GM19099 (cell line): ENCODE data around the gene PCSK6.

Experiments used
- POLR2A ChIP-seq: IDR thresholded peaks from 3 replicates; pipeline ENCODE4 v1.6.1; 2011; ENCODE audit warnings: low read depth; ENCODE audit not compliant: insufficient read length; ENCODE audit errors: extremely low read depth

PCSK6 gene

DNA sequence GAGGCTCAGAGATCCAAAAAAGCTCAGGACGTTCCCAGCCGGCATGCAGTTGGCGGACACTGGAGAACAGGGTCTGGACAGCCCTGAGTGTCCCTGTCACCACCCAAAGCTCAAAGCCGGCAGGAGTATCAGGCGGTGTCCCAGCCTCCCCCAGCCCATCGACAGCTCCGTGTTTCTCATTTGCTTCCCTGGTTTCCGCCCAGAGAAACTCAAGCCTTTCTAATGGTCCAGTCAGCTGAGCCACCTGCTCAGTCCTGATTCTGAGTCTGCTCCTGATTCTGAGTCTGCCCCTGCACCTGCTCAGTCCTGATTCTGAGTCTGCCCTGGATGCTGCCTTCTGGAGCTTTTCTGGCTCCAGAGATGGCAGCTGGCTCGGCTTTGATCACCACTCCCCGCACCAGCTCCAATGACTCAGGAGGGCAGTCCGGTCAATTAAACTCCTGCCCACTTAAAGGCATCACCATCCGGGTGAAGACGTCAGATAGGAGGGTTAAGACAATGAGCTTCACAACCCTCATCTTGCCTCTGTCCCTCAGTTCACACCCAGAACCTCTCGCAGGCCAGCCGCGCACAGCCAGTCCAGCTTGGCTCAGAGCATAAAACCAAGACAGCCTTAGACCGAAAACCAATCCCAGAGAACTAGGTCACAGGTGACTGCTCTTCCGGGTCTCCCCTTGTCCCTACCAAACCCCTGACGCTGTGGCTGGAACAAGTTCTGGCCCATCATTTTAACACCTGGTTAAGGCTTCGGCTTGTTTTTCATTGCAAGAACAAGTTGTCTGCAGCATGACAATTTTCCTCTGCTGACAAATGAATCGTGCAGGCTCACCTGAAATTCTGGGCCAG lies 6.8 kb downstream of the PCSK6 start:
- no peak for TF ChIP-seq POLR2A

DNA sequence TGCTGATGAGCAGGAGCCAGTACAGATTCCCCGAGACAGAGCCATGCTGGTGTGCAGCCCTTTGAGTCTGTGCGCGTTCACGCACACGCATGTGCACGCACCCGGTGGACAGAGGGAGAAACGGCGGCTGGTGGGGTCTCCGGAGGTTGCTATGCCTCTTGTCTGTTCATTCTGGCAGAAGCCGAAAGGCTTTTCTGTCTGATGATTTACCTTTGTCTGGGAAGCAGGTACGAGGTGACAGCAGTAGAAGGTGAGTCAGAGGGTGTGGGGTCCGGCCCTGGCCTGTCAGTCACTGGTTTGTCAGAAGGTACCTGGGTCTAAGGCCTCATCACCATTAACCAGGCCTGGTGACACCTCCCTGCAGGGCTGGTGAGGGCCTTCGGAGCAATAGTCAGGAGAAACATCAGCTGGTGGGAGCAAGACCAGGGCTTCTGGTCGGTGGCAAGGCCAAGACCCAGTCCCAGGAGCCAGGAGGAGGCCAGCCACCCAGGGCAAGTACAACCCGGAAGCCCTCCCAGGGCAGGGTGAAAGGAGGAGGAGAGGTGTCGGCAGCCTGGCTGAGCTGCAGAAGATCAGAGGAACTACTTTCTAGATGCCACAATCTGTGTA lies 7.5 kb downstream of the PCSK6 start:
- no peak for TF ChIP-seq POLR2A

DNA sequence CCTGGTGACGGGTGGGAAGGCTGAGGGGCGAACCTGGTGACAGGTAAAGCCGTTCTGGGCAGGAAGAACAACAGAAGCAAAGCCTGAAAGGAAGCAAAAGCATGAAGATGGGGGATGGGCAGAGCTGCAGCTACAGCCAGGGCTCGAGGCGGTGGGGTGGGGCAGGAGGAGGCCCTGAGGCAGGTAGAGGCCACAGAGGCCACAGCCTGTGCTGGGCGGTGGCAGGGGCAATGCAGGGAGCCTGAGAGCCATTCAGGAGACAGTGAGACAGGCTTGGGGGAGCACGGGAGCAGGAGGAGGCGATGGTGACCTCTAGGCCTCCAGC lies 8.2 kb downstream of the PCSK6 start:
- no peak for TF ChIP-seq POLR2A

DNA sequence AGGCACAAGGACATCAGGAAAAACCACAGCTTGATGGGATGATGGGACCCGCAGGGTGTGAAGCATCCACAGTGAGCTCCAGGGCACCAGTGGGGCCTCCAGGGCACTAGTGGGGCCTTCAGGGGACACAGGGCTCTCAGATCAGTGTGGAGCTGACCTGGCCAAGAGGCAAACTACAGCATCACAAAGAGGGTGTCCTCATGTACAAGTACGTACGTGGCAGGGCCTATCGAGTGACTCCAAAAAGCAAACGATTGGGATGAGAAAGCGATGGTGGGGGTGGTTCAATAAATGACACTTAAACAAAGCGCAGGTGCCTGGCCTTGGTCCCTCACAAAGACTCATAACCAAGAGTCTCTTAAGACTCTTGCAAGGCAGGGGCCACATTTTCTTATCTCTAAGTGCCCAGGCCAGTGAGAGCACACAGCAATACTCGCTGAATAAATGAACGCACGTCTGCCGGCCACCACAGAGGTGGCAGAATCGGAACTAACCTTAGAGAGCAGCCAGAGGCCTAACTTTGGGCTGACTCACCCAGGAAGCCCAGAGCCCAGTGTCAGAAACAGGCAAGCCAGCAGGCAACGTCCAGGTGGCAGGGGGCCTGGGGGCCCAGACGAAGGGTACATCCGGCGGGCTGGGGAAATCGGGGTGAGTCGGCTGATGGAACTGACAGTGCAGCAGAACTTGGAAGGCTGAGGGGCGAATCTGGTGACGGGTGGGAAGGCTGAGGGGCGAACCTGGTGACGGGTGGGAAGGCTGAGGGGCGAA lies 8.7 kb downstream of the PCSK6 start:
- TF ChIP-seq POLR2A = no peak

DNA sequence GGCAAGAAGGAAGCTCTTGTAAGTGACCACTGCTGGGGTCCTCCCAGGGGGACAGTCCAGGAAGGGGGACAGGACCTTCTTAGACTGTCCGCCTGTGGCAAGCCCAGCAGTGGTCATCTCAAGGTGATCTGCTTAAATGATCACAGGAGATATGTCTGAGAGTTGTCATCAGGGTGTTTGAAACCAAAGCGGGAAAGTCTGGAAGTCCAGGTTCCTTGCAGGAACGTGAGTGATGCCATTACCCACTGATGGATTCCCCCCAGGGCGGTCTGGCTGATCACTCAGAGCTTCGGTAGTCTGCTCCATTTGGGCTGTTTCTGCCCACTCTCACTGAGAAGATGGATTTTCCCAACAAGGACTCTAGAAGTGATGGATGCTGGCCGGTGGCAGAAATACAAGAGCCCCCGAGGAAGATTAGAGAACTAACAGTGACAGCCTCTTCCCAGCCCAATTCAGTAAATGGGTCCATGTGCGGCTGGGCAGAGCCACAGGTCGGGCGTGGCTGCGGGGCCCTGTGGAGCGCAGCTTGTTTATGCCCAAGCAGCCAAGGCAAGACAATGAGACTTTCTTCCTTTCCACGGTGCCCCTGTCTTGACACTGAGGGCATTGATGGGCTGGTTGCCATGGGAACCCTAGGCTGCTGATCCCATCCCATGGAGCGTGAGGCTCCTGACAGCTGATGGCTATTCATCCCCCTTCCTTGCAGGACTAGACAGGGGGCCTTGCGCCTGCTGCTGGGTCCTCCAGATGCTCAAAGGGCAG lies 9.5 kb downstream of the PCSK6 start:
- no peak for TF ChIP-seq POLR2A

DNA sequence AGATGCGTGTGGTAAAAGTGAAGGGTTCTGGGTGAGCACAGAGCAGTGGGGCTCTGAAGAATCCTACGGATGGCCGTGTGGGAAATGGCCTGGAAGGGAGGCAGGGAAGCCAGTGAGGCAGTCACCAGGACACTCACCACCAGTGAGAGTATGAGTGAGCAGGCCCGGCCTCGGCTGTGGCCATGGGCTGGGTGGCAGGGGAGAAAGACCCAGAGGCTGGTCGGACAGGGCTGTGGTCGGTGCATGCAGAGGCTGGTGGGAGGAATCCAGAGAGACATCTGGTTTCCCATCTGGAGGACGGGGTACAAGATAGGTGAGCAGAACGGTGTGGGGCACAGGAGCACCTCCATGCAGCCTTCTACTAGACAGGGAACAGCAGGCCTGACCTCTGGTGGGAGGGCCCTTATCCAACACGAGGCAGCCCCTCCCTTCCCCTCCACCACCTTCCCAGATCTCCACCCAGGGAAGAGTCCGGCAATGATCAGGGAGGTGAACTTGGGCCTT lies 10.1 kb downstream of the PCSK6 start:
- no peak for TF ChIP-seq POLR2A

DNA sequence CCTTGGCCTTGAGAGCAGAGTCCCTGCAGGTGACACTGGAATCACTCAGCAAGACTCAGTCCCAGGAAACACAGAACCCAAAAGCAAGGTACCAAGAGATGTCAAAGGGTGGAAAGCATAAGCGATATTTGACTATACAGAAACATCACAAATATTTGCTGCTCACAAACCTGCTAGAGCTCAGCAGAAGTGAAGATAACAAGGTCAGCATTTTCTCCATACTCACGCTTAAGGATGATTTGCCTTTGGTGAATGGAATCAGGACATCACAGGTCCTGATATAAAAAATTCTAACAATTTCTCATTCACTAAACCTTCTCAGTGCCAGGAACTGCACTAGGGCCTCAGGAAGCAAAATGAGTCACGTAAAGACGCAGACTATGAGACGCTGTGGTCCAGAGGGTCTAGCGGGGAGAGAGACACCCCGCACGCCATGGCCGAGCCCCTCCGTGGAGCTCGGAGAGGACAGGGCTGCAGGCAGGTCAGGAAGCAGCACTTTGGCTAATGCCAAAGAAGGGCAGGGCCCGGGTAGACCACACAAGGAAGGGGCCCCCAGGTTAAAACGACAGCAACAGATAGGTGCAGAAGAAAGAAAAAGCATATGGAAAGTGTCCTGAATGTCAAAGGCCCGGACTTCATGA lies 10.7 kb downstream of the PCSK6 start:
- no peak for TF ChIP-seq POLR2A

DNA sequence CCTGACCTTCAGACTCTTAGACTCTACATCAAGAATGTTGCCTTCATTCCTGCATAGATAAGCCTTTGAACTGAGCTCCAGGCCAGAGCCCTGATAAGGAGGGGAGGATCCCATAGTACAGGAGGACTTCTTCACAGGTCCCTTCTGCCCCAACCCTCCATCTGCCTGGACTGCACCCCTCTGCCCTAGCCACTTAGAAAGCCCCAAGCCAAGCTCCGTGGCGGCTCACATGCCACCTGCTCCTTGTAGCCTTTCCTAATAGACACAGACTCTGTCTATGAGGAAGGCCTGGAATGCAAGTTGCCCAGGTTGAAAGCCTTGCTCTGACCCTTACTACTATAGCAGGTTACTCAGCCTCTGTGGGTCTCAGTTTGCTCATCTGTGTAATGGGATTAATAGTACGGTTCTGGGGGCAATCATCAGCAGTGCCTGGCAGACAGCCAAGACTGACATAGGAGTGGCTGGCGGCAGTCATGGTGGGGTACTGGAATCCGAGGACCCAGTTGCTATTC lies 11.6 kb downstream of the PCSK6 start:
- TF ChIP-seq POLR2A = no peak

DNA sequence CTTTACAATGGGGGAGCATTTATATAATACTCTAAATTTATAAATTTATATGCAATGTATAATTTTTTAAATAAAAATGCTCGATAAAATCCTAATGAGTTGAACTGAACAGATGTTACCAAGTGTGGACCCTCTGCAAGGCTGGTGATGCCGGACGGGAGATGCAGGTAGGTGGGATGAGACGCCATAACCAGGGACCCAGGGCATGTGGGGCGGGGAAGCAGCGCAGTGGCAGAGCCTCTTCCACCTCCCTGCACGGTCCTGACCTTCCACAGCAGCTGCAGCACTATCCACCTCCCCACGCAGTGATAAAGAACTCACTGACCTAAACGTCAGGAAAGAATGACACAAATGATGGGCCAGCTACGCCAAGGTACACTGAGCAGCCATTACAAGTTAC lies 12.8 kb downstream of the PCSK6 start:
- no peak for TF ChIP-seq POLR2A

DNA sequence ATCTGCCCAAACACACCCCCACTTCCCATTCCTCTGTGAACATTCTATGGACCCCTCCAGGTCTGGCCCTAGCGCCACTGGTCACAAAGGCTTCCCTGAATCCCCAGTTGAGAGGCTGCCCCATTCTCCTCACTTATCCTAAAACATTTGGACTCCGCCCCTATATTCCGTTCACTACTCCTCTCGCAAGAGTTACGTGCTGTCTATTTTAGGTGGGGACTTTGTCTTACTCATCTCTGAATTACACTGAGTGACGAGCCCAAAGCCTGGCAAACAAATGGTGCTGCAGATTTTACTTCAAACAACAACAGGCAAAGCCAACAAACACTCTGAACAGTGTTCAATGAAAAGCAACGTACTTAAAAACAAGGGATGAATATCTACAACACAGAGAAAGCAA lies 14.5 kb downstream of the PCSK6 start:
- no peak for TF ChIP-seq POLR2A

DNA sequence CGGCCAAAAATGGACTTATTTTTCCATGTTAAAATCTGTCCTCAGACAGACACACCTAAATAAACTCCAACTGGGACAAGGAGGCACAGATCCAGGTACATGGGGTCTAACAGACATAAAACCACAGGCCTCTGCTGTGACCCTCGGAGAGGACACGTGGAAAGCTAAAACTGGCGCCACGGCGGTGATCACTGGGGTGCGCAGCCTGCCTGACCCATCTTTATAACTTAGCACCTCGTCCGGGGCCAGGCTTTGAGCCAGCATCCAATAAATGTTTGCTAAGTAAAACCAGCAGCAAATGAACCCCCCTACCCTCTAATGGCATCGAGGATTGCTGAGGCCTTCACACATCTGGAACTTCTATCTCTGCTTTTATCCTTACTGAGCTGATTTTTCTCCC lies 15.3 kb downstream of the PCSK6 start:
- TF ChIP-seq POLR2A = no peak

DNA sequence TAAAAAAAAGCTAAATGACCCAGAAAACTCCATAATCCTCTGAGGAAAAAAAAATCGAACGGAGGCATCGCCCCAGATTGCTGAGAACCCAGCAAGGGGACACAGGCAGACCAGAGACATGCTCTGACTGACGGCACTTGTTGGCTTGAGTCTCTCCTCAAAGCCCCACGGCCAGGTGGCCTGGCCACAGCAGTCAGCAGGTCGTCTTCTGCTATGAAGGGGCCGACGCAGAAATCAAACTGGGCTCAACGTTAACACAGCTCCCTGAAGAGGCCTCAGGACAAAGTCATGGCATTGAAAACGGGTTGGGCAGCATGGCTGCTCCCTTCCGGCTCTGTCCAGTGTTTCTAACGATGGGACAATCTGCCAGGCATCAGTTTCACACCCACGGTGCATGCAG lies 17.5 kb downstream of the PCSK6 start:
- no peak for TF ChIP-seq POLR2A

DNA sequence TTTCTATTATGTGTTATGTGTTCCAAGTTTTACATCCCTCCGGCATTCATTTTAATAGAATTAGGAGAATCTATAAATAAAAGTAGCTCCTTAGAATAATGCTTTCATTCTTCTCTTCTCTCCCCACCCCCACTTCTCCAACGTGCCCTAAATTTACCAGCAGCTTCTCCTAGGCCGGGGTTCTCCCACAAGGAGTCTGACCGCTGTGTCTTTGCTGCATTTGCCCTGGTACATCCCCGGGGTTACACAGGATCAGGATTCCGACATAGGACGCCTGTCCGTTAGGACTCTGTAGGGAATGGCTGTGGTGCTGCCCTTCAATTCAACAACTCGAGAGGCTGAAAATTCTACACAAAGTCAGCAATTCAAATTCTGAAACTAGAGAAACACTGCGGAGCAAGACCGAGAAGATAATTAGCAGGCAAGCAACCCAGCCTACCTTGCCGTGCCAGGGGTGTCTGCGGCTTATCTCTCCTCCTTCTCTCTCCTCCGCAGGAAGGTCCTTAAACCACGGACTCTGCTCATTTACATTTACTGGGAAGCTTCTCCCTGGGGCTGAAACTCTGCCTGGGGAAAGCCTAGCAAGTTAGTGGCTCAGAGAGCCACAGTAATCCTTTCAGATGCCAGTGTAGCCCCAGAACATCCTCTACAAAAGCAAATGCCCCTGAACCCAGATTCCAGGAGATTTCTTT lies 18.8 kb downstream of the PCSK6 start:
- no peak for TF ChIP-seq POLR2A
